GM19397 (cell line): ENCODE results near the gene MAP1LC3B2.

Experiments used
- ATAC-seq: cut with Tn5 transposase; IDR thresholded peaks from one replicate; pipeline ENCODE4 v1.9.1; 2021; ENCODE audit warnings: mild to moderate bottlenecking, moderate library complexity; ENCODE audit not compliant: unreplicated experiment

MAP1LC3B2 gene

DNA sequence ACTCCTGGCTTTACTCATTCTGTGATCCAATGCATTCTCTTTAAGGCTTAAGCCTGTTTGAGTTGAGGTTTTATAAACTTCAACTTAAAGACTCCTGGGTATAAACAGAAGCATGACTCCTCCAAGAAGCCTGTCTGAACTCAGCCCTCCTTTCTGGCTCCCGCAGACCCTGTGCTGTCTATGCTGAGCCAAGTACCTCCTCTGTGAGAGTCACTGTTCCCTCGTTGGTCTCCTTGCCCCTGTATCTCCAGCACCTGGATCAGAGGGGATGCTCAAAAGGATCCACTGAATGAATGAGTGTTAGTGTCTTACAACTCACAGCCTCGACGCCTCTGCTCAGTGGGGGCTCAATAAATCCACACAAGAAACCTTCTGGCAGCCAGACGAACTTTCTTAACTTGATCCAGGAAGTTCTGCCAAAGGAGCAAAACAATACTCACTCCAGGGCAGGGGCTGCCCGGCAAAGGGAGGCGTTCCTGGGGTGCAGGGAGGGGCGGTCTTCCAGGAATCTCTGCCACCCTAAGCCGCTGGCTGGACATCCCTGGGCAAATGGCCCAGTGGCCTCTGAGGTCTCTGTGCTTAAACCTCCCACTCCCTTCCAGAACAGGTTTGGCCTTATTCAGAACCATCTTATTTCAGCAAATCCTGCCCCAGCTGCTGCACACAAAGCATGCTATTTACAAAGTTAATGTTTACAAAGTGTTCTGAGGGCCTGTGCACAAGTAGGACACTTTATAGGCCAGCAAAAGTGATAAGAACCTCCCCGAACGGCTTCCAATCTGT is 32.9 kb downstream of the MAP1LC3B2 start:
- ATAC-seq: no peak

- ATAC-seq: no peak
Observed at GRCh38 chr12:116592731-116593130, 33.5 kb downstream of the MAP1LC3B2 start.

GRCh38 chr12:116594325-116595038 is 35.3 kb downstream of the MAP1LC3B2 start:
- no peak for ATAC-seq

- ATAC-seq: no peak
Observed at GRCh38 chr12:116595186-116595585, 36.0 kb downstream of the MAP1LC3B2 start.

DNA sequence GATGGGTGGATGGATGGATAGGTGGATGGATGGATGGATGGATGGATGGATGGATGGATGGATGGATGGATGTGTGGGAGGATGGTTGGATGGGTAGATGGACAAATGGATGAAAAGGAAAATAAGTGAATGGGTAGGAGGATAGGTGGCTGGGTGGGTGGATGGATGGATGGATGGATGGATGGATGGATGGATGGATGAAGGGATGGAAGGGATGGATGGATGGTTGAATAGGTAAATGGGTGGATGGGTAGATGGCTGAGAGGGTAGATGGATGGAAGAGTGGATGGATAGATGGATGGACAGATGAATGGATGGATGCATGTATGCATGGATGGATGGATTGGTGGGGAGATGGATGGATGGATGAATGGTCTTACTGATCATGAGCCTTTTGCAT is 36.5 kb downstream of the MAP1LC3B2 start:
- no peak for ATAC-seq

DNA sequence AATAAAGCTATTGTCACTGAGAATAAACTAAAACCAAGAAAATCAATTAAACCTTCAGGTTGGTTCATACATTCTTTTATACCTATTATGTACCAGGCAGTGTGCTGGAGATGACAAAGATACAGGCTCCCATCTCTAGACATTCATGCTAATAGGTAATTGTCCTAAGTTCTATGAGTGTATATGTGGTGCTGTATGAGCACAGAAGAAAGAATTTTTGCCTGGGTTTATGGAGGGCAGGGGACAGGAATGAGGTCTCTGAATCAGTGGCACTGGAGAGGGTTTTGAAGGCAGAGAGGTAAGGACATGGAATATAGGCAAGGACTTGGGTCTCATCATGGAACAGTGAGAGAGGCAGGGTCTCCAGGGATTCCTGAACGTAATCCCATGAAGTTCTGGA is 38.7 kb downstream of the MAP1LC3B2 start:
- ATAC-seq: no peak

DNA sequence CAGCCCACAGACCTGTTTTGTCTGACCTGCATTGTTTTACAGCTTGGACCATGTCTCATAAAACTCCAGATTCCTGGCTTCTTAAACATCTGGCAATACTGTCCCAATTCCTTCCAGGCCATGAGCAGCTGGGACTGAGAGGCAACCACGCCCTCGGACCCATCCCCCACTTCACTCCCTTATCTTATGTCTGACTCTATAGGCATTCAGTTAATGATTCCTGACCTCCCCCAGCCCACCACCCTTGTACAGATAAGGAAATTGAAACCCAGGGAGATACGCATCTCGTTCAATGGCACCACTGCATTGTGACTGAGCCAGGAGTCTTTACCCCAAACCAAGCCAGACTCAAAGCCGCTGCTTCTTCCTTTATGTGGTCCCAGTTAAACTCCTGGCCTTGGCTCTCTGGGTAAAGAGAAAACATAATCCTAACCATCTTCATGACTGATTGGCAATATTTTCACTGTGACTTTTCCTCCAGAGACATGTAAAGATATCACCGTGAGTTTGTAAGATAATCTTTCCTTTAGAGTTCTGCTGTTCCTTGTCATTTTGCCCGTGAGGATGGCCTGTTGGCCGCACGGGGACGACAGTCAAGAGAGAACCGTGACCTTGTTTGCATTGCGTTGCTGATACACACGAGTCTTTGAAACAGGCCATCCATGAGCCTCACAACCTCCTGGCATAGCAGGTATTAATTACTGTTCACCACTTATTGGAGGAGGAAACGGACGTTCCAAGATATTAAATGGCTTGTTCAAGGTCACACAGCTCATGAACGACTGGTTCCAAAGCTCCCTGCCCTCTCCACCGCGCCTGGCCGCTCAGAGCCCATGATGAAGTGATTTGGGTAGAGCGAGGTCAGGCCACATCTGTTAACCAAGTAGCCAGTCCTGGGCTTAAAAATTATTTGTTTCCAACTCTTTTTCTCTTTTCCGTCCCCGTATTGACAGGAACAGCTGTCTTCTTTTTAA is 39.4 kb downstream of the MAP1LC3B2 start:
- ATAC-seq: no peak

DNA sequence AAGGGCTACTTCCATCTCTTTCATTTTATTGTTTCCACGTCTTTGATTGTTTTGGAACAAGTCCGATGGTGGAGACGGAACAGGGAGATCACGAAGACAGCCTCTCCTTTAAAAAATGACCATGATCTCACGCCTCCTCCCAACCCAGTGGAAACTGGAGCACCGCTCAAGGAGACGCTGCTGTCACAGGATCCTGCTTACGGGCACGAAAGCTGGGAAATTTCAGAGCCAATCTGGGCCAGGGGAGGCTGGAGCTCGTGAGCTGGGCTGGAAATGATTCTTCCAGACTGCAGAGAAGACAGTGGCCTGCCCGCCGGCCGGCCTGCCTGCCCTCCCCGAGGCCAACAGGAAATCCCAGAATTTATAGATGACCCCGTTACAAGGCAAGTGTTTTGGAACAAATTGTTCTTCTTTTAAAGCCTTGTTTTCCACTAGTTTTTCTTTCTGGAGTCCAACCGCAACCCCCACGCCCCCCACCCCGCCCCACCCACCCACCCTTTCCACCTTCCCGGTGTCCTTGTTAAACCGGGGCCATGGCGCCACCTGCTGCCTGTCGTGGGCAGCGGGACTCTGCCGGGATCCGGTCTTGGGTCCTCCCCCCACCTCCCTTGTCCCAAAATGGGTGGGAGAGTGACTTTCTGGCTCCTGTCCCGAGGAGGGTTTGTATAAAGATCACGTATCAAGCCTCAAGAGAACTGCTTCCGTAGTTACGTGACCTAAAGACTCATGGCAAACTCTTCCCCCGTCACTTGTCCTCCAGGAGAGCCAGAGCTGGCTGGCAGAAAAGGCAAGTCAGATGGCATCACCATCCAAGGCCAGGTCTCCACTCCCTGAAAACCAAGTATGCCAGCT is 40.3 kb downstream of the MAP1LC3B2 start:
- ATAC-seq: no peak

GRCh38 chr12:116600959-116601918 is 42.1 kb downstream of the MAP1LC3B2 start:
- no peak for ATAC-seq

- ATAC-seq: no peak
Observed at GRCh38 chr12:116601933-116602810, 43.0 kb downstream of the MAP1LC3B2 start.

GRCh38 chr12:116603546-116604177 is 44.5 kb downstream of the MAP1LC3B2 start:
- ATAC-seq: no peak

- ATAC-seq: no peak
Observed at GRCh38 chr12:116604178-116604895, 45.2 kb downstream of the MAP1LC3B2 start.

DNA sequence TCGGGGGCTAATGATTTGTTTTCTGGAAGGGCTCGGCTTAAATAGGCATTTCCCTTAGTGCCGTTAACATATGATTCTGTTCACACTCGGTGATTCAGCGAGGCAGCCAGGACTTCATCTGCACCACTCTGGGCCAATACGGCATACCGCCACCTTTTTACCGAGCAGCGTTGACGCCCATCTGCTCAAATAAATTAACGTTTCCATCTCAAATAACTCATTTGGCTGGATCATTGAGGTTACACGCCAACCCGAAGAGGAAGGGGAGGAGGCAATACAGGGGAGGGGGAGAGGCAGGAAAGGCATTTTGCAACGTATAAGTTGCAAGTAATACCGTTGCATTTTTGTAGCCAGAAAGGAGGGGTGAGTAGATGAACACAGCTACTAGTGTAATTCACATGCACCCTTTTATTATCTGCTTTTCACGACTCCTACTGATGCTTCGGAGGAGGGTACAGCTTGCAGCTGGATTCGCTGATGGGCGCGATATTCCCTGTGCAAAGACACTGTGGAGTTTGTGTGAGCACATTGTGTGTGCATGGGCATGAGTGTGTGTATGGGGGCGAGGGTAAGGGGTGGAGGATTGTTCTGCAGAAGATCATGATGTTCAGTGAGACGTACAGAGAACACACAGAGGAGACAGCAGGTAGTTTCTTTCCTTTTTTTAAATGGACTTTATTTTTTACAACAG is 45.9 kb downstream of the MAP1LC3B2 start:
- no peak for ATAC-seq

GRCh38 chr12:116606397-116606796 is 47.2 kb downstream of the MAP1LC3B2 start:
- ATAC-seq: no peak

DNA sequence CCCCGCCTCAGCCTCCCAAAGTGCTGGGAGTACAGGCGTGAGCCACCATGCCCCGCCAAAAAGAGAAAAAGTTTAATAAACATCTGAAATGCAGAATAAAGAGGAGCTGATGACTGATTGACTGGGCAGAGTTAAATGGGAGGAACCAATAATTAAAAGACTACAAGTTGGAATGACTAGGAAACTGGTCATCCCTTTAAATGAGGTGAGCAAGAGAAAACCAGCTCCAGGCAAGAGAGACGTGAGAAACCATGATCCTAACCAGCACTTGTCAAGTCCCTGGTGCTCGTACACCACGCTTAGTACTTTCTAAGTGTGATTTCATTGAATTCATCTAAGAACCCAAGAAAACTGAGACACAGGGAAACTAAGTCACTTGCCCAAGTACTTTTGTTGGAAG is 47.9 kb downstream of the MAP1LC3B2 start:
- no peak for ATAC-seq

DNA sequence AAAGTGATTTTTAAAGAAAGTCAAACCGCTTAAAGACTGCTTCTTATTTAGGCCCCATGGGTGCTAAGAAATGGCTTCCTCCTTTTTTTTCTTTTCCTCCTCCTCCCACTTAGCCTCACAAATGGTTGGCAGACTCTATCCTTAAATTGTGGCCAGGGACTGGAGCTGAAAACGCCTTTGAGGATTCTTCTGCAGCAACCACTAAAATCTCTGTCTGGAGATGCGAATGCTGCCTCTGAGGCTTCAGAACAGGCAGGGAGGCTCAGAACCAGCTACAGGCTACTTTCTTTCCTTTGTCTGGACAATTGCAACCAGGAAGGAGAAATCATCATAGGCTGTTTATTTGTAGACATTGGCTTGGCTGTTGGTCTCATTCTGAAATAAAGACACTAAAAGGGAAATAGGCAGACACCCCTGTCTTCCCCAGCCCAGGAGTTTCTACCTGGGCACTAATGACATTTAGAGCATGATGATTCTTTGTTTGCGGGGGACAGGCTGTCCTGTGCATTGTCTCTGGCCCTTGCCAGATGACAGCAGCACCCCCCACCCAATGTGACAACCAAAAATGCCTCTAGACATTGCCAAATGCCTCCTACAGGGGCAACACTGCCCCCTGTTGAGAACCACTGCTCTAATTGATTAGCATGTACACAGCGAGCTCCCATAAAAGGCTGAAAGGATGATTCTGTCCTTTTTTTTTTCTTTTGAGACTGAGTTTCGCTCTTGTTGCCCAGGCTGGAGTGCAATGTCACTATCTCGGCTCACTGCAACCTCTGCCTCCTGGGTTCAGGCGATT is 50.3 kb downstream of the MAP1LC3B2 start:
- ATAC-seq: no peak
